Testis (tissue), 2 donors: ENCODE results near the gene SATL1.

ENCODE experiments used
- POLR2A ChIP-seq: fragments of 450-650 bp; IDR thresholded peaks from one replicate; pipeline ENCODE4 v1.6.1; 2017; ENCODE audit warnings: antibody characterized with exemption, mild to moderate bottlenecking, moderate library complexity
- TF ChIP-seq, protein P1 (sequence below), 3 experiments: fragments of 450-650 bp in 2 of 3; fragments of 200-600 bp in 1 of 3; sonication (generic) in 1 of 3; IDR thresholded peaks; one replicate each; pipeline ENCODE4 v1.5.1; 2016 to 2019; ENCODE audit warnings: antibody characterized with exemption in 3 of 3, mild to moderate bottlenecking in 2 of 3, moderate library complexity in 1 of 3

DNA sequence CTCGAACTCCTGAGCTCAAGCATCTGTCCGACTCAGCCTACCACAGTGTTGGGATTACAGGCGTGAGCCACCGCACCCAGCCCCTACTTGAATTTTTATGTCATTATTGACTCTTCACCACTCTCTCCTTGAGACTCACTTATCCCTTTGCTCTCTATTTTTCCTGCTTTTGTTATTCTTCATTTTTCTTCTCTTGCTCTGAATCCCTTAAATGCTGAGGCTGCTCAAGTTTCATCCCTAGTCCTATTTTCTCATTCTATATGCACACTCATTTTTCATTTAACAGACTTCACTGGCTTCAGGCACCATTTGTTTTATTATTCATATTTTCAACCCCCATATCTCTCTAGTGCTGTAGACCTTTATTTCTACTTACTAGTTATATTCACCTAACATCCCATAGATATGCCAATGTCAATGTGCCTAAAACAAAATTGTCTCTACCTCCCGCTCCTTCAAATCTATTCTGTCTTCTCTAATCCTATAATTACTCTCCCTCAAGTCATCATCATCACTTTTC is 154.2 kb downstream of the SATL1 start:
- TF ChIP-seq, protein P1, sequence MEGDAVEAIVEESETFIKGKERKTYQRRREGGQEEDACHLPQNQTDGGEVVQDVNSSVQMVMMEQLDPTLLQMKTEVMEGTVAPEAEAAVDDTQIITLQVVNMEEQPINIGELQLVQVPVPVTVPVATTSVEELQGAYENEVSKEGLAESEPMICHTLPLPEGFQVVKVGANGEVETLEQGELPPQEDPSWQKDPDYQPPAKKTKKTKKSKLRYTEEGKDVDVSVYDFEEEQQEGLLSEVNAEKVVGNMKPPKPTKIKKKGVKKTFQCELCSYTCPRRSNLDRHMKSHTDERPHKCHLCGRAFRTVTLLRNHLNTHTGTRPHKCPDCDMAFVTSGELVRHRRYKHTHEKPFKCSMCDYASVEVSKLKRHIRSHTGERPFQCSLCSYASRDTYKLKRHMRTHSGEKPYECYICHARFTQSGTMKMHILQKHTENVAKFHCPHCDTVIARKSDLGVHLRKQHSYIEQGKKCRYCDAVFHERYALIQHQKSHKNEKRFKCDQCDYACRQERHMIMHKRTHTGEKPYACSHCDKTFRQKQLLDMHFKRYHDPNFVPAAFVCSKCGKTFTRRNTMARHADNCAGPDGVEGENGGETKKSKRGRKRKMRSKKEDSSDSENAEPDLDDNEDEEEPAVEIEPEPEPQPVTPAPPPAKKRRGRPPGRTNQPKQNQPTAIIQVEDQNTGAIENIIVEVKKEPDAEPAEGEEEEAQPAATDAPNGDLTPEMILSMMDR (IDR thresholded peaks at IDR 0.05) = no peak
- no peak for TF ChIP-seq POLR2A
